Astrocyte of the spinal cord (primary cell): ENCODE results near the gene SLC17A8.

Experiments
- DNase-seq: peaks from one replicate; pipeline ENCODE4 v3.0.0; 2011; ENCODE audit warnings: low read depth, low spot score
- H3K4me3 ChIP-seq: 2 replicates; pipeline ENCODE4 v1.5.1; 2011; ENCODE audit warnings: low read depth, mild to moderate bottlenecking, low read length, moderate library complexity
- in situ Hi-C: cut with HindIII; loops from 2 replicates; pipeline ENCODE4 v1.10.0; 2017; ENCODE audit warnings: low sequenced_read_pairs
- TF ChIP-seq, protein P1 (sequence below): IDR thresholded peaks from 2 replicates; pipeline ENCODE4 v1.5.1; 2012; ENCODE audit warnings: low read depth, mild to moderate bottlenecking, low read length, inconsistent platforms

SLC17A8 gene

DNA sequence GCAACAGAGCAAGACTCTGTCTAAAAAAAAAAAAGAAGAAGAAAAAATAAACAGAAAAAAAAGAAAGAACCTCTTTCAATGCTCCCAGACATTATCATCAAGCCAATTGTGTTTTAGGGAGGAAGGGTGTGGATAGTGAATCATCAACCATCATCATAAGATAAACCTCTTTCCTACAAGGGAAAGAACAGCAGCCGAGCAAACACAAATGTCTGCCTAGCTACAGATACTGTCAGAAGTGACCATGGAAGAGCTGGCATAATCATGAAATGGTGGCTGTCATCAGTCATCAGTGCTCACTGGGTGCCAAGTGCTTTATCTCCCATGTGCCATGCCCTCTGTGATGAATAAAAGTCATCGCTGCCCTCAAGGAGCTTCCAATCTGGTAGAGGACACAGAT, 46.6 kb downstream of the SLC17A8 start:
- TF ChIP-seq, protein P1, sequence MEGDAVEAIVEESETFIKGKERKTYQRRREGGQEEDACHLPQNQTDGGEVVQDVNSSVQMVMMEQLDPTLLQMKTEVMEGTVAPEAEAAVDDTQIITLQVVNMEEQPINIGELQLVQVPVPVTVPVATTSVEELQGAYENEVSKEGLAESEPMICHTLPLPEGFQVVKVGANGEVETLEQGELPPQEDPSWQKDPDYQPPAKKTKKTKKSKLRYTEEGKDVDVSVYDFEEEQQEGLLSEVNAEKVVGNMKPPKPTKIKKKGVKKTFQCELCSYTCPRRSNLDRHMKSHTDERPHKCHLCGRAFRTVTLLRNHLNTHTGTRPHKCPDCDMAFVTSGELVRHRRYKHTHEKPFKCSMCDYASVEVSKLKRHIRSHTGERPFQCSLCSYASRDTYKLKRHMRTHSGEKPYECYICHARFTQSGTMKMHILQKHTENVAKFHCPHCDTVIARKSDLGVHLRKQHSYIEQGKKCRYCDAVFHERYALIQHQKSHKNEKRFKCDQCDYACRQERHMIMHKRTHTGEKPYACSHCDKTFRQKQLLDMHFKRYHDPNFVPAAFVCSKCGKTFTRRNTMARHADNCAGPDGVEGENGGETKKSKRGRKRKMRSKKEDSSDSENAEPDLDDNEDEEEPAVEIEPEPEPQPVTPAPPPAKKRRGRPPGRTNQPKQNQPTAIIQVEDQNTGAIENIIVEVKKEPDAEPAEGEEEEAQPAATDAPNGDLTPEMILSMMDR: no peak
- in situ Hi-C loops: no loop called here
- no peak for DNase-seq
- H3K4me3 ChIP-seq: no peak overlapping the region

DNA sequence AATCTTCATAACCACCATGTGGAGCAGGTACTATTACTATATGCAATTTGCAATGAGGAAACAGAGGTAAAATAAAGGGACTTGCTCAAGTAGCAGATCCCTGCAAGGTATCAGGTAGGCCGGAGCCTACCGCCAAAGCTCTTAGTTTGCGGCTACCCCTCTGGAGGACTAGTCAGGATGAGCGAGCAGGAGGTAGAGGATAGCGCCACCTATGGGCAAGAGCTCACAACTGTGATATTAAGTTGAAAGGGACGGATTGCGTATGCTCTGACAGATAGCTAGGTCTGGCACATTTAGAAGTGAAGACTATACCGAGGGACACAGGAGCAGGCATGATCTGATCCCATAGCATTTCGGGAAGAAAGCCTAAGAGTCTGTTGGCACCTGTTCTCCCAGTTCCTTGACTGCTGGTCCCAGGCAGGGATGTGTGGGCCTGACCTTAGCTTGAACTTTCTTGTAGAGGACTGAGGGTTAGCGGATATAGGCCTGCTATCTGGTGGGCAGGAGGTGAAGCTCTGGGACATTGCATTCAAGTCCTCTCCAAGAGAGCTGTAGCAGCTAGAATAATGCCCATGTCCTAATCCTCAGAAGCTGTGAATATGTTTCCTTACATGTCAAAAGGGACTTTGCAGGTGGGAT, 48.0 kb downstream of the SLC17A8 start:
- TF ChIP-seq, protein P1: peak; percentile 54
- H3K4me3 ChIP-seq: no peak overlapping the region
- peak; percentile 27 for DNase-seq
- in situ Hi-C loops: no loop called here

DNA sequence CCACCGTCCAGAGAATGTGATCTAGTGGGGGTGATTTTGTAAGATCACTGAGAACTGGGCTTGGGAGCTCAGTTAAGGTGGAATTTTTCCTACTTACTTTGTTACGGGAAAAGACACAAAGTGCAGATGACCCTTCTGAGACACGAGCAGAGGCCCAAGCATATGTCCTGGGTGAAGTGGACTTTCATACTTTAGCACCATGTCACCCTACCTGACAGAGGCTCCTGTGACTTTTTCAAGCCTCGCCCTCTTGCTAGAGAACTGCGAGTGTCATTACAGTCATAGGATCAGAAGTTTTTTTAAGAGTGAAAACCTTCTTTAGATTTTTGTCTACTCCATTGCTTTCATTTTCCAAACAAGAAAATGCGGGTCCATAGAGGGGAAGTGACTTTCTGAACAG, 56.1 kb downstream of the SLC17A8 start:
- no peak overlapping the region for H3K4me3 ChIP-seq
- no peak for DNase-seq
- in situ Hi-C loops: no loop called here
- TF ChIP-seq, protein P1: no peak

DNA sequence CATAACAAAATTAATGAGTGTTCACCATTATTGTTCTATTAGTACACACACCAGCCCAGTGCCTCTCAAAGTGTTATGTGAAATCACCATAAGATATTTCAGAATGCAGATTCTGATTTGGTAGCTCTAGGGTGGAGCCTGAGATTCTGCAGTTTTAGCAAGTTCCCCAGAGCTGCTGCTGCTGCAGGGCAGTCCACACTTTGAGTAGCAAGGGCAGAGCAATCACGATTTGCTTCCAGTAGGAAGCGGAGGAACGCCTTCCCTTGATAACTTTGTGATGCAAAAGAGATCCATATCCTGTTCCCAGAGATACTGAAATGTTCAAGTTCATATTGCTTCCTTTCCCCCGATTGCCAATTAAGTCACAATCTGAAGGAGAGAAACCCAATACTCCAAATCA, 57.9 kb downstream of the SLC17A8 start:
- no peak for DNase-seq
- in situ Hi-C loops: no loop called here
- TF ChIP-seq, protein P1: no peak
- no peak overlapping the region for H3K4me3 ChIP-seq

DNA sequence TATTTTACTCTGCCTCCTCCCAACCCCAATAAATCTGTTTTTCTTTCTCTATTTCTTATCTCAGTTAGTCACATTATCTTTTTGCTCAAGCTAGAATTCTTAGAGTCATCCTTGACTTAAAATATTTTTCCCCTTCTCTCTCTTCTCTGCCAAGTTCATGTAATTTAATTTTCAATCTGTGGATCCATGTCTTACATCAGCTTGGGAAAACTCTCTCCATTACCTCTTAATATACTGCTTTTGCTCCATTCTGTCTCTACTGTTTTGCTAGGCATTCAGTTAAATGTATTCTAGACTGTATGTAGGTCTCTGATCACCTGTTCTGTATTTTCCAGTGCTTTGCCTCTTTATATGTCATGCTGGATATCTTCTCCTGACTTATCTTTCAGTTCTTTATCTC, 65.8 kb downstream of the SLC17A8 start:
- H3K4me3 ChIP-seq: no peak overlapping the region
- in situ Hi-C loops: no loop called here
- DNase-seq: no peak
- TF ChIP-seq, protein P1: no peak

DNA sequence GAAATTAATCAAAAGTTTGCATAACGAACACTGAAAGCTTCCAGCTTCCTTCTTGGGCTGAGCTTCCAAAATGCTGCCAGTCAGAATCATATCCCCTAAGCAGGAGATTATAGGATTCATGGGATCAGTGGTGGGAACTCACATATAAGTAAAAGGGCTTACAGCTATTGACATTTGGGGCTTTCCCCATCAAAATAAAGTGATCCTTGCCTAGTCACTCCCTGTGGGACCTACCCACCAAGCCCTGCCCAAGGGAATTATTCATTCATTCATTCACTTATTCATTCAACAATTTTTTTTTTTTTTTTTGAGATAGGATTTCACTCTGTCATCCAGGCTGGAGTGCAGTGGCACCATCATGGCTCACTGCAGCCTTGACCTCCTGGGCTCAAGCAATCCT, 69.3 kb downstream of the SLC17A8 start:
- TF ChIP-seq, protein P1: no peak
- no peak for DNase-seq
- in situ Hi-C loops: no loop called here
- H3K4me3 ChIP-seq: no peak overlapping the region
